ENCODE measurements around the gene TM7SF3. TPM values are rescaled to one million over a fixed set of nuclear protein-coding genes. Genes with fewer than 3 reads are reported as not detected.

The TM7SF3 gene
- total and polyA plus RNA-seq, 2 experiments from 2014 or later, result 51.8 to 55.8 TPM

GRCh38 chr12:26939192-26939832 lies 74.9 kb downstream of the TM7SF3 start:
- in situ Hi-C loops (cut with MboI), result no loop called here

GRCh38 chr12:26938701-26939062 lies 75.5 kb downstream of the TM7SF3 start:
- Histone ChIP-seq H3K4me1 (ENCODE audit: insufficient read depth) (peaks cover 56% of the 10 kb centered on the region), H3F3A (ENCODE audit: insufficient read depth) (peaks cover 46% of the 10 kb centered on the region), H3K9me2 (ENCODE audit: insufficient read depth) (no peaks in the 10 kb centered on the region), H3K9me3 (ENCODE audit: low read depth) (no peaks in the 10 kb centered on the region), H3K36me3 (ENCODE audit: low read depth) (no peaks in the 10 kb centered on the region), H2AFZ (peak overlapping the region; percentile 92), H3K27me3 (replicated peaks; ENCODE audit: insufficient read depth) (no peaks in the 10 kb centered on the region), H3K4me3 (peak overlapping the region; percentile 100), H3K4me2 (ENCODE audit: unreplicated experiment) (peak overlapping the region; percentile 98), H3K27ac (peak overlapping the region; percentile 91), H4K20me1 (ENCODE audit: insufficient read depth) (no peaks in the 10 kb centered on the region), H3K79me2 (ENCODE audit: insufficient read depth) (peaks cover 93% of the 10 kb centered on the region), H3K9ac (peak overlapping the region; percentile 92)
- WGBS, 2 experiments (ENCODE audit: low coverage in 1 of 2, low lambda C conversion rate in 2 of 2, missing lambda C conversion rate in 2 of 2), result 1 to 2% methylated on average over 23 to 28 of the region's 28 CpGs
- DNase-seq, result peak; percentile 69
- no peak for TF ChIP-seq EZH2phosphoT487 (IDR thresholded peaks at IDR 0.05; ENCODE audit: insufficient read depth, low read depth)
- no peak for TF ChIP-seq EZH2 (IDR thresholded peaks at IDR 0.05; ENCODE audit: insufficient read depth, poor library complexity, severe bottlenecking)
- in situ Hi-C loops (cut with MboI), result no loop called here

More at GRCh38 chr12:26939192-26939832, 74.9 kb downstream of the TM7SF3 start:
- Histone ChIP-seq H3K9me3 (ENCODE audit: low read depth) (no peaks in the 10 kb centered on the region), H3K27me3 (replicated peaks; ENCODE audit: insufficient read depth) (no peaks in the 10 kb centered on the region), H3F3A (ENCODE audit: insufficient read depth) (peaks cover 46% of the 10 kb centered on the region), H3K9ac (peak overlapping the region; percentile 92), H3K4me2 (ENCODE audit: unreplicated experiment) (peak overlapping the region; percentile 98), H3K4me1 (ENCODE audit: insufficient read depth) (peaks cover 56% of the 10 kb centered on the region), H3K79me2 (ENCODE audit: insufficient read depth) (peaks cover 93% of the 10 kb centered on the region), H3K27ac (peak overlapping the region; percentile 91), H4K20me1 (ENCODE audit: insufficient read depth) (no peaks in the 10 kb centered on the region), H3K9me2 (ENCODE audit: insufficient read depth) (no peaks in the 10 kb centered on the region), H3K36me3 (ENCODE audit: low read depth) (no peaks in the 10 kb centered on the region), H3K4me3 (peak overlapping the region; percentile 100), H2AFZ (peak overlapping the region; percentile 92)
- 2 to 3% methylated on average over 9 of the region's 9 CpGs for WGBS, 2 experiments (ENCODE audit: low coverage in 1 of 2, low lambda C conversion rate in 2 of 2, missing lambda C conversion rate in 2 of 2)
- no peak for TF ChIP-seq EZH2phosphoT487 (IDR thresholded peaks at IDR 0.05; ENCODE audit: insufficient read depth, low read depth)
- TF ChIP-seq EZH2 (IDR thresholded peaks at IDR 0.05; ENCODE audit: insufficient read depth, poor library complexity, severe bottlenecking), result no peak
- DNase-seq, result peak; percentile 57

- H3K4me2 ChIP-seq (ENCODE audit: unreplicated experiment), result peak within 1 kb of the TSS; percentile 98
- H2AFZ ChIP-seq, result peak within 1 kb of the TSS; percentile 92
- peak within 1 kb of the TSS; percentile 91 for H3K27ac ChIP-seq
- peaks cover 56% of the 10 kb centered on the region for H3K4me1 ChIP-seq (ENCODE audit: insufficient read depth)
- in situ Hi-C loops (cut with MboI), result no loop called here
- no peak for TF ChIP-seq EZH2phosphoT487 (IDR thresholded peaks at IDR 0.05; ENCODE audit: insufficient read depth, low read depth)
- no peak for TF ChIP-seq EZH2 (IDR thresholded peaks at IDR 0.05; ENCODE audit: insufficient read depth, poor library complexity, severe bottlenecking)
- no peaks in the 10 kb centered on the region for H4K20me1 ChIP-seq (ENCODE audit: insufficient read depth)
- peak within 1 kb of the TSS; percentile 100 for H3K4me3 ChIP-seq
- H3K9me3 ChIP-seq (ENCODE audit: low read depth), result no peaks in the 10 kb centered on the region
- H3K9me2 ChIP-seq (ENCODE audit: insufficient read depth), result no peaks in the 10 kb centered on the region
- peak; percentile 100 for DNase-seq
- H3K27me3 ChIP-seq (replicated peaks; ENCODE audit: insufficient read depth), result no peaks in the 10 kb centered on the region
- WGBS, 2 experiments (ENCODE audit: low coverage in 1 of 2, low lambda C conversion rate in 2 of 2, missing lambda C conversion rate in 2 of 2), result 1% methylated on average over 54 to 69 of the region's 69 CpGs
- peaks cover 46% of the 10 kb centered on the region for H3F3A ChIP-seq (ENCODE audit: insufficient read depth)
- H3K9ac ChIP-seq, result peak within 1 kb of the TSS; percentile 92
- peaks cover 93% of the 10 kb centered on the region for H3K79me2 ChIP-seq (ENCODE audit: insufficient read depth)
- H3K36me3 ChIP-seq (ENCODE audit: low read depth), result no peaks in the 10 kb centered on the region; the same call in 1 of the 2 replicates
These were observed 76.1 kb downstream of the TM7SF3 start, which contains the start of the genes FGFR1OP2 and INTS13 for GRCh38 chr12:26937863-26938700. Gene FGFR1OP2 (plus strand): TSS chr12:26938470. CDS start chr12:26954159, 15,689 bp downstream. Gene INTS13 (minus strand): TSS chr12:26937981. CDS start chr12:26936803, 1,178 bp downstream.

- Histone ChIP-seq H3K9ac (peak overlapping the region; percentile 92), H3K9me3 (ENCODE audit: low read depth) (no peaks in the 10 kb centered on the region), H2AFZ (peak overlapping the region; percentile 92), H4K20me1 (ENCODE audit: insufficient read depth) (no peaks in the 10 kb centered on the region), H3K27ac (peak overlapping the region; percentile 91), H3K4me3 (peak overlapping the region; percentile 100), H3K4me1 (ENCODE audit: insufficient read depth) (peaks cover 50% of the 10 kb centered on the region), H3K36me3 (ENCODE audit: low read depth) (peaks cover 3% of the 10 kb centered on the region; the same call in 1 of the 2 replicates), H3F3A (ENCODE audit: insufficient read depth) (peaks cover 40% of the 10 kb centered on the region), H3K9me2 (ENCODE audit: insufficient read depth) (no peaks in the 10 kb centered on the region), H3K4me2 (ENCODE audit: unreplicated experiment) (peak overlapping the region; percentile 98), H3K27me3 (replicated peaks; ENCODE audit: insufficient read depth) (no peaks in the 10 kb centered on the region), H3K79me2 (ENCODE audit: insufficient read depth) (peaks cover 93% of the 10 kb centered on the region)
- in situ Hi-C loops (cut with MboI), result no loop called here
- no peak for TF ChIP-seq EZH2 (IDR thresholded peaks at IDR 0.05; ENCODE audit: insufficient read depth, poor library complexity, severe bottlenecking)
- no peak for TF ChIP-seq EZH2phosphoT487 (IDR thresholded peaks at IDR 0.05; ENCODE audit: insufficient read depth, low read depth)
- 1% methylated on average over 10 of the region's 10 CpGs for WGBS, 2 experiments (ENCODE audit: low coverage in 1 of 2, low lambda C conversion rate in 2 of 2, missing lambda C conversion rate in 2 of 2)
- no peak for DNase-seq
These were observed 76.7 kb downstream of the TM7SF3 start for GRCh38 chr12:26937443-26937862.

Data from GM23248 (cell line).